Measurements from ENCODE around the gene RAD51B.

RAD51B gene

DNA sequence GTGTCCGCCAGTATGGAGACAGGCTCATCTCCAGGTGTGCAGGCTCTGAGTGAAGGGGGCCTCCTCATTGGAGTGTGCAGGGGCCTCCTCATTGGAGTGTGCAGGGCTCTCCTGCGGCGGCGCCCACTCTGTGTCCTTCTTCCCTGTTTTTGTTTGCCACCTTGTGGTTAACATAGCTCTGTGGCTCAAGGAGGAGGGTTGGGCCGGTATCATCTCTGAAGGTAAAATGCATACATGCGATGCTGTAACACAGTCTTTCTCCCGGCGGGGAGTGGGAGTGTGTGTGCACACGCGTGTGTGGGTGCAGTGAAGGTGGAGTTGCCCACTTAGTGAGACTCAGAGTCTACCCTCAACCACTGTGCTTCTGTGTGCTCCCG lies 543.9 kb downstream of the RAD51B start:
- Histone ChIP-seq H3K4me3 (ENCODE audit: low read depth in 1 of 5, low read length in 5 of 5) (no peak overlapping the region), H3K27me3 (ENCODE audit: control insufficient read depth in 5 of 5, insufficient read depth in 4 of 5, low read length in 5 of 5) (no peaks in the 10 kb centered on the region), H3K36me3 (ENCODE audit: control insufficient read depth in 5 of 5, insufficient read depth in 5 of 5, low read length in 5 of 5) (no peaks in the 10 kb centered on the region), H3K27ac (ENCODE audit: low read depth, low read length) (no peak overlapping the region), H3K9me3 (ENCODE audit: control insufficient read depth in 5 of 5, low read length in 5 of 5) (no peaks in the 10 kb centered on the region), H3K4me1 (ENCODE audit: control insufficient read depth in 5 of 5, insufficient read depth in 5 of 5, low read length in 5 of 5) (peaks cover 0 to 39% (median 27%) of the 10 kb centered on the region in 5 donors), H3K9ac (ENCODE audit: low read length in 5 of 5) (no peak overlapping the region)

- Histone ChIP-seq H3K27me3 (ENCODE audit: control insufficient read depth in 5 of 5, insufficient read depth in 4 of 5, low read length in 5 of 5) (no peaks in the 10 kb centered on the region), H3K9ac (ENCODE audit: low read length in 5 of 5) (no peak overlapping the region), H3K27ac (ENCODE audit: low read depth, low read length) (no peak overlapping the region), H3K36me3 (ENCODE audit: control insufficient read depth in 5 of 5, insufficient read depth in 5 of 5, low read length in 5 of 5) (no peaks in the 10 kb centered on the region), H3K4me1 (ENCODE audit: control insufficient read depth in 5 of 5, insufficient read depth in 5 of 5, low read length in 5 of 5) (peaks cover 0 to 43% (median 30%) of the 10 kb centered on the region in 5 donors), H3K9me3 (ENCODE audit: control insufficient read depth in 5 of 5, low read length in 5 of 5) (no peaks in the 10 kb centered on the region), H3K4me3 (ENCODE audit: low read depth in 1 of 5, low read length in 5 of 5) (no peak overlapping the region)
These were observed 544.5 kb downstream of the RAD51B start for GRCh38 chr14:68363843-68364767.

DNA sequence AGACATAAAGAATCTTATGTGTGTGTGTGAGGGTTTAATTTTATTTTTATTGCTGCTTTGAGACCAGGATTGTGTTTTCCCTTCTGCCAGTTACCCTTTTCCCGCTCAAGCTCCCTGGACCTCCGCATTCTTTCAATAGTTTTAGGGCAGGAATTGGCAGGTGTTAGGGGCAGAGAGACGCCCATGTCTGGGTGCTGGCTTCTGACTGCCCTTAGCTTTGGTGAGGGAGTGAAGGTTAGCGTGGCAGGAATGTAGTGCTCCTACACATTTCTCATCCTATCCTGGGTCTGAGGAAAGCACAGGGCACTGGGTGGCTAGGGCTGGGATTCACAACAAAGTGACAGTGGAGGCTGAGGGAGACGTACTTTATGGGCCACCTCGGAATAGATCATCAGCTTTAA lies 545.2 kb downstream of the RAD51B start:
- Histone ChIP-seq H3K9ac (ENCODE audit: low read length in 5 of 5) (no peak overlapping the region), H3K27me3 (ENCODE audit: control insufficient read depth in 5 of 5, insufficient read depth in 4 of 5, low read length in 5 of 5) (no peaks in the 10 kb centered on the region), H3K36me3 (ENCODE audit: control insufficient read depth in 5 of 5, insufficient read depth in 5 of 5, low read length in 5 of 5) (no peaks in the 10 kb centered on the region), H3K4me1 (ENCODE audit: control insufficient read depth in 5 of 5, insufficient read depth in 5 of 5, low read length in 5 of 5) (peaks cover 2 to 50% (median 33%) of the 10 kb centered on the region in 5 donors), H3K9me3 (ENCODE audit: control insufficient read depth in 5 of 5, low read length in 5 of 5) (no peaks in the 10 kb centered on the region), H3K4me3 (ENCODE audit: low read depth in 1 of 5, low read length in 5 of 5) (no peak overlapping the region), H3K27ac (ENCODE audit: low read depth, low read length) (no peak overlapping the region)

GRCh38 chr14:68365228-68365627 lies 545.6 kb downstream of the RAD51B start:
- Histone ChIP-seq H3K4me1 (ENCODE audit: control insufficient read depth in 5 of 5, insufficient read depth in 5 of 5, low read length in 5 of 5) (peaks cover 2 to 50% (median 32%) of the 10 kb centered on the region in 5 donors), H3K27me3 (ENCODE audit: control insufficient read depth in 5 of 5, insufficient read depth in 4 of 5, low read length in 5 of 5) (no peaks in the 10 kb centered on the region), H3K36me3 (ENCODE audit: control insufficient read depth in 5 of 5, insufficient read depth in 5 of 5, low read length in 5 of 5) (no peaks in the 10 kb centered on the region), H3K9me3 (ENCODE audit: control insufficient read depth in 5 of 5, low read length in 5 of 5) (no peaks in the 10 kb centered on the region), H3K9ac (ENCODE audit: low read length in 5 of 5) (no peak overlapping the region), H3K4me3 (ENCODE audit: low read depth in 1 of 5, low read length in 5 of 5) (no peak overlapping the region), H3K27ac (ENCODE audit: low read depth, low read length) (no peak overlapping the region)

DNA sequence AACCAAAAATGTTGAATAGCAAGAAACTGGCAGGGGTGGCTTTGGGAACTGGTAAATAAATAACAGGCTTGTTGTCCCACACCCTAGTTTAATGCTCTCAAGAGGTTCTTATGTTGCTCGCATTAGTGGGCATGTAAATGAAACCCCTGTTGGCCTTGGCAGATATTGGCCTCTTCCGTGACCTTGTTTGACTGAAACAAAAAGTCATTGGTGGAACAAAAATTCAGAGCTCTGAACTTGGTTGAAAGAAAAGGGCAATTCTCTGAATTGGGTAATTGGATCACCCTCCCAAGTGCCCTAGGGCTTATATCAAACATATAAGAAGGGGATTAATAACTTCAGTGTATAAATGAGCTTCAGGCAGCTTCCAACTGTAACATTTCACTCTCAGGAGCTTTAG lies 547.1 kb downstream of the RAD51B start:
- Histone ChIP-seq H3K4me3 (ENCODE audit: low read depth in 1 of 5, low read length in 5 of 5) (no peak overlapping the region), H3K36me3 (ENCODE audit: control insufficient read depth in 5 of 5, insufficient read depth in 5 of 5, low read length in 5 of 5) (no peaks in the 10 kb centered on the region), H3K9ac (ENCODE audit: low read length in 5 of 5) (no peak overlapping the region), H3K27me3 (ENCODE audit: control insufficient read depth in 5 of 5, insufficient read depth in 4 of 5, low read length in 5 of 5) (no peaks in the 10 kb centered on the region), H3K4me1 (ENCODE audit: control insufficient read depth in 5 of 5, insufficient read depth in 5 of 5, low read length in 5 of 5) (peaks cover 2 to 47% (median 33%) of the 10 kb centered on the region in 5 donors), H3K9me3 (ENCODE audit: control insufficient read depth in 5 of 5, low read length in 5 of 5) (no peaks in the 10 kb centered on the region), H3K27ac (ENCODE audit: low read depth, low read length) (no peak overlapping the region)

DNA sequence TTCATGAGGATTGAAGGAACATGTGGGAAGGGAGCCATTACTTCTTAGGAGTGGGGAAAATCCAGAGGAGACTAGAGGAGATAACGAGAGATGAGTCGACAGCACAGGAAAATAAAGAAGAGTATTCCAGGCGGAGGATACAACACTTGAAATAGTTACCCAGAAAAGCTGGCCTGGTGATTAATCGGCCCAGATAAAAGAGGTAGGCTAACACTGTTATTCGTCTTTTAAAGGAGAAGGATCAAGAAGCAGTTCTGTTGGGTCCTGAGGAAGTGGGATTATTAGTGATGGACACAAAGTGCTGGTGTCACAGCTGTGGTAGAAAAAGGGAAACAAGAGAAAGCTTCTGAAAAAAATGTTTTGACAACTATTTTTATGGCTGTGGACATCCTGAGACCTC lies 548.0 kb downstream of the RAD51B start:
- H3K9me3 ChIP-seq (ENCODE audit: control insufficient read depth in 5 of 5, low read length in 5 of 5) = no peaks in the 10 kb centered on the region
- H3K9ac ChIP-seq (ENCODE audit: low read length in 5 of 5) = no peak overlapping the region
- H3K36me3 ChIP-seq (ENCODE audit: control insufficient read depth in 5 of 5, insufficient read depth in 5 of 5, low read length in 5 of 5) = no peaks in the 10 kb centered on the region
- peaks cover 2 to 47% (median 33%) of the 10 kb centered on the region in 5 donors for H3K4me1 ChIP-seq (ENCODE audit: control insufficient read depth in 5 of 5, insufficient read depth in 5 of 5, low read length in 5 of 5)
- H3K27ac ChIP-seq (ENCODE audit: low read depth, low read length) = no peak overlapping the region
- H3K4me3 ChIP-seq (ENCODE audit: low read depth in 1 of 5, low read length in 5 of 5) = no peak overlapping the region
- no peaks in the 10 kb centered on the region for H3K27me3 ChIP-seq (ENCODE audit: control insufficient read depth in 5 of 5, insufficient read depth in 4 of 5, low read length in 5 of 5)

DNA sequence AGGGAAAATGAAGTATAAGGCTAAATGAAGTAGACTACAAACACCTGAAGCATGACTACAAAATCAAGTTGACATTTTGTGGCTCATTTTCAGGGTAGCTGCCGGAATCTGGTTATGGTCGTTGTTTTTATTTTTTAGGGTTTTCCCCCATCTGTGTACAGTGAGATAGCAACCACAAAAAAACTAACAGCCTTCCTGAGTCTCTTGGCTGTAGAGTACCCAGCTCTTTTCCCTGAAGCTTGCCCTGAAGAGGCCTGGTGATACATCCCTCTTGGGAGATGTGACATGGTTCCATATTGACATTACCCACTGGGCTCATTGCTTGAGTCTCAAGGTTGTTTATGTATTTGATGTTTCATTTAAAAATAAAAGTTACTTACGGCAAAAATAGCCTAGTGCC lies 549.3 kb downstream of the RAD51B start:
- Histone ChIP-seq H3K9me3 (ENCODE audit: control insufficient read depth in 5 of 5, low read length in 5 of 5) (no peaks in the 10 kb centered on the region), H3K9ac (ENCODE audit: low read length in 5 of 5) (peak overlapping the region in 1 of 5 donors; percentile 25), H3K36me3 (ENCODE audit: control insufficient read depth in 5 of 5, insufficient read depth in 5 of 5, low read length in 5 of 5) (no peaks in the 10 kb centered on the region), H3K4me1 (ENCODE audit: control insufficient read depth in 5 of 5, insufficient read depth in 5 of 5, low read length in 5 of 5) (peaks cover 2 to 44% (median 25%) of the 10 kb centered on the region in 5 donors), H3K27me3 (ENCODE audit: control insufficient read depth in 5 of 5, insufficient read depth in 4 of 5, low read length in 5 of 5) (no peaks in the 10 kb centered on the region), H3K4me3 (ENCODE audit: low read depth in 1 of 5, low read length in 5 of 5) (no peak overlapping the region), H3K27ac (ENCODE audit: low read depth, low read length) (no peak overlapping the region)

GRCh38 chr14:68369281-68370056 lies 549.9 kb downstream of the RAD51B start:
- Histone ChIP-seq H3K9me3 (ENCODE audit: control insufficient read depth in 5 of 5, low read length in 5 of 5) (no peaks in the 10 kb centered on the region), H3K4me1 (ENCODE audit: control insufficient read depth in 5 of 5, insufficient read depth in 5 of 5, low read length in 5 of 5) (peaks cover 2 to 41% (median 23%) of the 10 kb centered on the region in 5 donors), H3K4me3 (ENCODE audit: low read depth in 1 of 5, low read length in 5 of 5) (peak overlapping the region in 1 of 5 donors; percentile 23), H3K36me3 (ENCODE audit: control insufficient read depth in 5 of 5, insufficient read depth in 5 of 5, low read length in 5 of 5) (no peaks in the 10 kb centered on the region), H3K27me3 (ENCODE audit: control insufficient read depth in 5 of 5, insufficient read depth in 4 of 5, low read length in 5 of 5) (no peaks in the 10 kb centered on the region), H3K27ac (ENCODE audit: low read depth, low read length) (no peak overlapping the region), H3K9ac (ENCODE audit: low read length in 5 of 5) (no peak overlapping the region)

DNA sequence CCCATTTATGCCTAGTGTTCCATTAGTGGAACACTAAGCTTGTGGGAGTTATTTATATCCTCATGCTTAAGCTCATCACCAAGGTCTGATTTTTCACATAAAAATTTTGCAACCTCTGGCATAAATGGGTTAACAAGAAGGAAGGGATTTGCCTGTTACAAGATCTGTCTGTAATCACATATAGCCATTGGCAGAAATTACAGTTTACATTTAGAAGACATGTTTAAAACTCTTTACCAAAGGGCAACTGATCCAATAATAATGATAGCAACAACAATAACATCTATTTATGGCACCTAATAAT lies 550.4 kb downstream of the RAD51B start:
- H3K27ac ChIP-seq (ENCODE audit: low read depth, low read length) = no peak overlapping the region
- peaks cover 2 to 37% (median 18%) of the 10 kb centered on the region in 5 donors for H3K4me1 ChIP-seq (ENCODE audit: control insufficient read depth in 5 of 5, insufficient read depth in 5 of 5, low read length in 5 of 5)
- H3K9me3 ChIP-seq (ENCODE audit: control insufficient read depth in 5 of 5, low read length in 5 of 5) = no peaks in the 10 kb centered on the region
- no peak overlapping the region for H3K9ac ChIP-seq (ENCODE audit: low read length in 5 of 5)
- no peaks in the 10 kb centered on the region for H3K27me3 ChIP-seq (ENCODE audit: control insufficient read depth in 5 of 5, insufficient read depth in 4 of 5, low read length in 5 of 5)
- H3K4me3 ChIP-seq (ENCODE audit: low read depth in 1 of 5, low read length in 5 of 5) = no peak overlapping the region
- H3K36me3 ChIP-seq (ENCODE audit: control insufficient read depth in 5 of 5, insufficient read depth in 5 of 5, low read length in 5 of 5) = no peaks in the 10 kb centered on the region

- Histone ChIP-seq H3K36me3 (ENCODE audit: control insufficient read depth in 5 of 5, insufficient read depth in 5 of 5, low read length in 5 of 5) (no peaks in the 10 kb centered on the region), H3K4me1 (ENCODE audit: control insufficient read depth in 5 of 5, insufficient read depth in 5 of 5, low read length in 5 of 5) (peaks cover 6 to 46% (median 30%) of the 10 kb centered on the region in 5 donors), H3K9ac (ENCODE audit: low read length in 5 of 5) (no peak overlapping the region), H3K27ac (ENCODE audit: low read depth, low read length) (no peak overlapping the region), H3K27me3 (ENCODE audit: control insufficient read depth in 5 of 5, insufficient read depth in 4 of 5, low read length in 5 of 5) (no peaks in the 10 kb centered on the region), H3K4me3 (ENCODE audit: low read depth in 1 of 5, low read length in 5 of 5) (no peak overlapping the region), H3K9me3 (ENCODE audit: control insufficient read depth in 5 of 5, low read length in 5 of 5) (no peaks in the 10 kb centered on the region)
These were observed 552.8 kb downstream of the RAD51B start for GRCh38 chr14:68372368-68372767.
